ENCODE measurements around the gene TAF11L3.
"Not testable (repeated sequence)": the region's sequence is repeated elsewhere in the genome, so short reads cannot be mapped to it uniquely, and the experiment has no call there.

Gene TAF11L3

GRCh38 chr5:17518067-17518466, at the start of gene TAF11L3:
TAF11L3 (plus strand) TSS chr5:17518367.
- DNase-seq: not testable (repeated sequence)

- DNase-seq: no peak
Measured at GRCh38 chr5:17470064-17470463, 48.1 kb upstream of the TAF11L3 start.

GRCh38 chr5:17475064-17475463, 43.1 kb upstream of the TAF11L3 start:
- not testable (repeated sequence) for DNase-seq

GRCh38 chr5:17477043-17477442, 41.1 kb upstream of the TAF11L3 start:
- DNase-seq: no peak

- DNase-seq: no peak
Measured at GRCh38 chr5:17477573-17478265, 40.4 kb upstream of the TAF11L3 start.

GRCh38 chr5:17481378-17481777, 36.8 kb upstream of the TAF11L3 start:
- DNase-seq: no peak

- no peak for DNase-seq
Measured at GRCh38 chr5:17482790-17483189, 35.4 kb upstream of the TAF11L3 start.

GRCh38 chr5:17486464-17487173, 31.5 kb upstream of the TAF11L3 start:
- not testable (repeated sequence) for DNase-seq

GRCh38 chr5:17487174-17487512, 31.0 kb upstream of the TAF11L3 start:
- no peak for DNase-seq

GRCh38 chr5:17491257-17491656, 26.9 kb upstream of the TAF11L3 start:
- not testable (repeated sequence) for DNase-seq

- no peak for DNase-seq
Measured at GRCh38 chr5:17492770-17493169, 25.4 kb upstream of the TAF11L3 start.

- no peak for DNase-seq
Measured at GRCh38 chr5:17497446-17497845, 20.7 kb upstream of the TAF11L3 start.

- not testable (repeated sequence) for DNase-seq
Measured at GRCh38 chr5:17497931-17498330, 20.2 kb upstream of the TAF11L3 start, which contains the start of gene TAF11L2. TAF11L2 (plus strand) TSS chr5:17498231.

- DNase-seq: no peak
Measured at GRCh38 chr5:17511775-17512325, 6.3 kb upstream of the TAF11L3 start.

GRCh38 chr5:17517526-17517925, 641 bp upstream of the TAF11L3 start:
- DNase-seq: not testable (repeated sequence)

GRCh38 chr5:17519508-17519907, 1.3 kb downstream of the TAF11L3 start:
- DNase-seq: not testable (repeated sequence)

- not testable (repeated sequence) for DNase-seq
Measured at GRCh38 chr5:17521501-17521900, 3.3 kb downstream of the TAF11L3 start, which contains the start of gene TAF11L4. TAF11L4 (plus strand) TSS chr5:17521801.

GRCh38 chr5:17524935-17525334, 6.8 kb downstream of the TAF11L3 start, which contains the start of gene TAF11L5:
TAF11L5 (plus strand) TSS chr5:17525235.
- DNase-seq: not testable (repeated sequence)

GRCh38 chr5:17526504-17526903, 8.3 kb downstream of the TAF11L3 start:
- DNase-seq: not testable (repeated sequence)

GRCh38 chr5:17528369-17528768, 10.2 kb downstream of the TAF11L3 start, which contains the start of gene TAF11L6:
TAF11L6 (plus strand) TSS chr5:17528669.
- DNase-seq: not testable (repeated sequence)
